A549 (cell line): ENCODE measurements around the gene AVPI1. TPM values are rescaled to one million over a fixed set of nuclear protein-coding genes. Genes with fewer than 3 reads are reported as not detected.

Experiments used
- ATAC-seq, 2 experiments: fragments of 200-7000 bp in 1 of 2; fragments of >200 bp in 1 of 2; cut with Nextera tagmentation in 1 of 2; cut with Tn5 transposase in 1 of 2; 3 replicates each; pipeline versions ENCODE4 v1.8.0 to v1.9.1; 2018 to 2020; ENCODE audit warnings: mild to moderate bottlenecking in 1 of 2, moderate library complexity in 1 of 2
- CTCF ChIA-PET: fragments of 300-600 bp; sonication (Branson Sonifier 250); formaldehyde crosslinking; extraction: SDS; loops from one replicate; lab custom pipeline; 2021; ENCODE audit warnings: antibody characterized with exemption, inconsistent platforms; lab: Yijun Ruan, JAX
- POLR2A ChIA-PET: fragments of 350-600 bp; formaldehyde crosslinking; extraction: SDS; loops from one replicate; lab custom pipeline; 2021; ENCODE audit warnings: antibody characterized with exemption, inconsistent platforms; lab: Yijun Ruan, JAX
- DNase-seq, 2 experiments: peaks; one replicate each; pipeline versions ENCODE4 v3.0.0 to v3.0.0-alpha.2; 2011 to 2016; ENCODE audit warnings: low read depth in 1 of 2, low spot score in 1 of 2
- FAIRE-seq: peaks from 2 replicates; lab custom pipeline; 2011; peaks lifted over from hg19 to GRCh38; lab: Jason Lieb, UNC
- H3K27ac ChIP-seq, 2 experiments: fragments of >200 bp; sonication (Bioruptor Twin); formaldehyde crosslinking; 3 replicates each; pipeline ENCODE4 v1.5.1; 2016 to 2017
- H3K4me1 ChIP-seq: fragments of >200 bp; sonication (Bioruptor Twin); formaldehyde crosslinking; 3 replicates; pipeline ENCODE4 v1.6.1; 2016
- H3K4me2 ChIP-seq: fragments of >200 bp; sonication (Bioruptor Twin); formaldehyde crosslinking; 3 replicates; pipeline ENCODE4 v1.6.1; 2016
- H3K4me3 ChIP-seq: fragments of >200 bp; sonication (Bioruptor Twin); formaldehyde crosslinking; 3 replicates; pipeline ENCODE4 v1.5.1; 2016
- H3K9me3 ChIP-seq: fragments of >200 bp; sonication (Bioruptor Twin); formaldehyde crosslinking; 3 replicates; pipeline ENCODE4 v1.6.1; 2016
- BHLHE40 ChIP-seq: IDR thresholded peaks from 2 replicates; pipeline ENCODE4 v1.6.1; 2012; ENCODE audit warnings: low read depth, low read length, inconsistent platforms
- CBX2 ChIP-seq: fragments of 200-600 bp; sonication (generic); IDR thresholded peaks from 2 replicates; pipeline ENCODE4 v1.6.1; 2016; ENCODE audit warnings: low read depth, mild to moderate bottlenecking, borderline replicate concordance
- EHF ChIP-seq: fragments of 250-450 bp; sonication (Bioruptor Pico); IDR thresholded peaks from 2 replicates; pipeline ENCODE4 v1.5.0; 2020; ENCODE audit warnings: mild to moderate bottlenecking
- ELK1 ChIP-seq: fragments of 150-350 bp; IDR thresholded peaks from 2 replicates; pipeline ENCODE4 v1.6.1; 2014; ENCODE audit warnings: low read depth, mild to moderate bottlenecking, low read length
- ESRRA ChIP-seq: fragments of 150-350 bp; IDR thresholded peaks from 2 replicates; pipeline ENCODE4 v1.6.1; 2014; ENCODE audit warnings: mild to moderate bottlenecking, low read length, borderline replicate concordance
- FOXS1 ChIP-seq: fragments of 250-450 bp; sonication (Bioruptor Pico); IDR thresholded peaks from 2 replicates; pipeline ENCODE4 v1.5.0; 2020; ENCODE audit warnings: mild to moderate bottlenecking, moderate library complexity
- GATA3 ChIP-seq: IDR thresholded peaks from 2 replicates; pipeline ENCODE4 v1.6.1; 2012; ENCODE audit warnings: borderline replicate concordance
- HDAC2 ChIP-seq: fragments of 200-600 bp; sonication (generic); IDR thresholded peaks from 2 replicates; pipeline ENCODE4 v1.6.1; 2016
- HEYL ChIP-seq: fragments of 250-450 bp; sonication (Bioruptor Pico); IDR thresholded peaks from 2 replicates; pipeline ENCODE4 v1.8.0; 2021; ENCODE audit warnings: mild to moderate bottlenecking, moderate library complexity
- HOXB5 ChIP-seq: fragments of 250-450 bp; sonication (Bioruptor Pico); IDR thresholded peaks from 2 replicates; pipeline ENCODE4 v1.5.0; 2020; ENCODE audit warnings: mild to moderate bottlenecking, moderate library complexity
- JUN ChIP-seq, 2 experiments: fragments of >200 bp; sonication (Bioruptor Twin); formaldehyde crosslinking; IDR thresholded peaks; 2 replicates in 1 of 2; 3 replicates in 1 of 2; pipeline ENCODE4 v1.6.1; 2016 to 2017
- KDM1A ChIP-seq: fragments of 200-600 bp; sonication (generic); IDR thresholded peaks from 2 replicates; pipeline ENCODE4 v1.6.1; 2016; ENCODE audit warnings: low read depth, mild to moderate bottlenecking
- PHF8 ChIP-seq: fragments of 200-600 bp; sonication (generic); IDR thresholded peaks from 2 replicates; pipeline ENCODE4 v1.6.1; 2016; ENCODE audit warnings: low read depth, mild to moderate bottlenecking, antibody characterized with exemption, moderate library complexity, borderline replicate concordance
- POLR2A ChIP-seq: IDR thresholded peaks from 2 replicates; pipeline ENCODE4 v1.6.1; 2012; ENCODE audit warnings: mild to moderate bottlenecking, low read length
- POLR2AphosphoS2 ChIP-seq: conservative IDR thresholded peaks from 2 replicates; pipeline ENCODE4 v1.6.1; 2012; ENCODE audit warnings: low read length, improper control_type of control experiment, inconsistent platforms
- RAD21 ChIP-seq, 2 experiments: fragments of >200 bp in 1 of 2; sonication (Bioruptor Twin) in 1 of 2; formaldehyde crosslinking in 1 of 2; IDR thresholded peaks in 1 of 2; conservative IDR thresholded peaks in 1 of 2; 2 replicates in 1 of 2; 3 replicates in 1 of 2; pipeline ENCODE4 v1.6.1; 2012 to 2018; ENCODE audit warnings: inconsistent platforms in 1 of 2
- RCOR1 ChIP-seq: fragments of 150-350 bp; IDR thresholded peaks from 2 replicates; pipeline ENCODE4 v1.6.1; 2014; ENCODE audit warnings: antibody characterized with exemption, low read length, low read depth
- REST ChIP-seq: fragments of 200-600 bp; sonication (generic); IDR thresholded peaks from 2 replicates; pipeline ENCODE4 v1.6.1; 2016; ENCODE audit warnings: antibody characterized with exemption, mild to moderate bottlenecking, moderate library complexity
- RFX5 ChIP-seq: fragments of 450-650 bp; IDR thresholded peaks from 2 replicates; pipeline ENCODE4 v1.7.1; 2014; ENCODE audit warnings: antibody characterized with exemption, mild to moderate bottlenecking, moderate library complexity
- TFCP2L1 ChIP-seq: fragments of 250-450 bp; sonication (Bioruptor Pico); IDR thresholded peaks from 2 replicates; pipeline ENCODE4 v1.5.0; 2021; ENCODE audit warnings: mild to moderate bottlenecking
- TP53 ChIP-seq: fragments of 250-450 bp; sonication (Bioruptor Pico); IDR thresholded peaks from 2 replicates; pipeline ENCODE4 v1.5.0; 2021; ENCODE audit warnings: mild to moderate bottlenecking, moderate library complexity
- USF2 ChIP-seq: fragments of 450-650 bp; IDR thresholded peaks from 2 replicates; pipeline ENCODE4 v1.6.1; 2014; ENCODE audit warnings: antibody characterized with exemption
- ZC3H11A ChIP-seq: fragments of 450-650 bp; IDR thresholded peaks from 2 replicates; pipeline ENCODE4 v1.6.1; 2014; ENCODE audit warnings: antibody characterized with exemption, mild to moderate bottlenecking
- ZFP36 ChIP-seq: fragments of 450-650 bp; IDR thresholded peaks from 2 replicates; pipeline ENCODE4 v1.6.1; 2014; ENCODE audit warnings: borderline replicate concordance; ENCODE audit not compliant: partially characterized antibody
- ZNF302 ChIP-seq: fragments of 250-450 bp; sonication (Bioruptor Pico); IDR thresholded peaks from 2 replicates; pipeline ENCODE4 v1.9.0; 2021; ENCODE audit warnings: inconsistent platforms, mild to moderate bottlenecking, moderate library complexity
- WGBS: methylation state at CpG from one replicate; pipeline ENCODE4 v1.1.6; 2017; ENCODE audit errors: missing lambda C conversion rate; 5-methylcytosine and 5-hydroxymethylcytosine counted together
- polyA minus RNA-seq: library from RNA; depleted of rRNA, polyadenylated mRNA; stranded (reverse); fragments of >200 nt; gene quantifications from 2 replicates; pipeline ENCODE4 v1.2.3, GENCODE V29; 2011; rRNA and poly(A)+ RNA removed
- polyA plus RNA-seq, 4 experiments: library from polyadenylated mRNA; depleted of rRNA in 3 of 4; stranded (reverse); fragments of >200 nt; fragmentation: RNase III in 1 of 4; extraction: RNeasy Plus Mini Kit Qiagen cat#74134 plus additional on column Dnase treatment in 1 of 4; gene quantifications; 2 replicates in 3 of 4; 3 replicates in 1 of 4; pipeline ENCODE4 v1.2.3, GENCODE V29; 2011 to 2017
- TF ChIP-seq, protein P1 (sequence below): fragments of >200 bp; sonication (Bioruptor Twin); formaldehyde crosslinking; IDR thresholded peaks from 2 replicates; pipeline ENCODE4 v1.6.1; 2016
- TF ChIP-seq, protein P2 (sequence below): IDR thresholded peaks from 2 replicates; pipeline ENCODE4 v1.6.1; 2012
- TF ChIP-seq, protein P3 (sequence below): fragments of 250-450 bp; sonication (Bioruptor Pico); IDR thresholded peaks from 2 replicates; pipeline ENCODE4 v1.5.0; 2021; ENCODE audit warnings: mild to moderate bottlenecking, moderate library complexity, borderline replicate concordance
- TF ChIP-seq, protein P4 (sequence below): fragments of 250-450 bp; sonication (Bioruptor Pico); IDR thresholded peaks from 2 replicates; pipeline ENCODE4 v1.5.0; 2020; ENCODE audit warnings: low read depth, mild to moderate bottlenecking, moderate library complexity

Gene AVPI1
- polyA plus RNA-seq (2011; rRNA removed): 48.7 and 64.1 TPM in 2 replicates
- polyA plus RNA-seq (2012; cell fraction: cytosol; rRNA removed): 66.1 and 88.3 TPM in 2 replicates
- polyA plus RNA-seq (2012; cell fraction: nucleus; rRNA removed): 77.6 and 78.7 TPM in 2 replicates
- polyA plus RNA-seq (2017; fragmentation: RNase III; extraction: RNeasy Plus Mini Kit Qiagen cat#74134 plus additional on column Dnase treatment): 58.4 to 72.3 TPM (median 70.3 TPM) in 3 replicates
- 41.9 and 47.2 TPM in 2 replicates for polyA minus RNA-seq

DNA sequence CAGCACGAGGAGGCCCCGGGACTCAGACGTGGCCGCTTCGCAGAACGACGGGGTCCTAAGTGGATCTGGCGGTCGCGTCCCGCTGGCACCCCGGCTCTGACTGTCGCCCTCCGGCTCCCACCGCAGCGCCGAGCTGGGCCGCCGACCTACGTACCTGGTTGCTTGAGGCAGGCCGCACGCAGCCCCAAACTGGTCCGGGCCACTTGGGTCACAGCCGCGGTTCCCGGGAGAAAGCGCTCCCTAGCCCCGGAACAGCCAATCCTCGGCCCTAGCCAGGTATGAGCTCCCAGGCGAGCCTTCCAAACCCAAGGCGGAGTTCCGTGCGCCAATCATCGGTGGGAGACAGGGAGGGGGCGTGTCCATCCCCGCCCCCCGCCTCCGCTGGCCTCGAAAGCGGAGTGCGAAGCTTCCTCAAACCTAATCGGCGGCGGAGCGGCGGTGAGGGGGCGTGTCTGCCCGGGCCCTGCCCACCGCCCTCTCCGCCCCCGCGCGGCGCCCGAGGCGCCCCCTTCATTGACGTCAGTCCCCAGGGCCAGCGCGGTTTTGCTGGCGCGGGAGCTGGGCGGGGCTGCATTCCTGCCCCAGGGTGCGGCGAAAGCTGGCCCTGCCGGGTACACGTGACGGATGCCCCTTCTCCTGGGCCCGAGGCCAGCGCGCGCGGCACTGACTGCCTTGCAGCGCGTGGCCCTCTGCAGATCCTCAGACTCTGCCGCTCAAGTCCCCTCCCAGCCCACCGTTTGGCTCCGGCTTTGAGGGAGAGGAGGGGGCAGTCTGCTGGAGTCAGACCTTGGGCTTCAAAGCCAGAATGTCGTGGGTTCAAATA is at the start of gene AVPI1:
AVPI1 (minus strand) TSS at position 280 of the 823 bp plus-strand sequence. CDS start 7,336 bp downstream, outside the sequence.
- FAIRE-seq (no peak), ATAC-seq (peak; percentile 78 to 87), DNase-seq (peak; percentile 95 to 99)
- H3K4me2 ChIP-seq: peak within 1 kb of the TSS; percentile 84
- H3K4me3 ChIP-seq: peak within 1 kb of the TSS; percentile 92
- peaks cover 62% of the 10 kb centered on the region for H3K4me1 ChIP-seq
- H3K27ac ChIP-seq: peak within 1 kb of the TSS; percentile 94
- CTCF ChIA-PET: interaction anchor here (0.8 to 37.6 kb wide), 11 partner anchors 9 to 115 kb away, joined by 3 to 1127 read pairs (median 5); partner anchors contain the start of genes ANKRD2, MARVELD1 and ZFYVE27
- no peaks in the 10 kb centered on the region for H3K9me3 ChIP-seq
- under 1% methylated on average over 19 of the region's 78 CpGs for WGBS
- POLR2A ChIA-PET: interaction anchor here (0.5 to 3.4 kb wide), 30 partner anchors 9 to 301 kb away, joined by 3 to 53 read pairs (median 4); partner anchors contain the start of genes MARVELD1, PI4K2A, RRP12 and UBTD1
- TF ChIP-seq RAD21 (conservative IDR thresholded peaks at IDR 0.05 in 1 of 2, IDR thresholded peaks at IDR 0.05 in 1 of 2) (no peak), REST (no peak), HOXB5 (peak; percentile 94), ZFP36 (no peak), BHLHE40 (peak; percentile 73), FOXS1 (peak; percentile 84; the same call in 1 of the 2 replicates), TFCP2L1 (CRISPR knock-in tag) (peak; percentile 85), RCOR1 (no peak), POLR2A (peak; percentile 84), GATA3 (peak; percentile 90), ZNF302 (peak; percentile 25; the same call in 1 of the 2 replicates), HDAC2 (no peak), ZC3H11A (no peak), EHF (CRISPR knock-in tag) (peak; percentile 91), ESRRA (no peak), ELK1 (no peak), RFX5 (no peak), HEYL (CRISPR knock-in tag) (no peak), KDM1A (no peak), USF2 (peak; percentile 88), CBX2 (no peak), TP53 (CRISPR knock-in tag) (peak; percentile 88), PHF8 (peak; percentile 82), JUN (IDR thresholded peaks at IDR 0.05) (peak; percentile 81 to 90), POLR2AphosphoS2 (no peak)
- TF ChIP-seq, protein P1, sequence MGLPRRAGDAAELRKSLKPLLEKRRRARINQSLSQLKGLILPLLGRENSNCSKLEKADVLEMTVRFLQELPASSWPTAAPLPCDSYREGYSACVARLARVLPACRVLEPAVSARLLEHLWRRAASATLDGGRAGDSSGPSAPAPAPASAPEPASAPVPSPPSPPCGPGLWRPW: no peak
- TF ChIP-seq, protein P2, sequence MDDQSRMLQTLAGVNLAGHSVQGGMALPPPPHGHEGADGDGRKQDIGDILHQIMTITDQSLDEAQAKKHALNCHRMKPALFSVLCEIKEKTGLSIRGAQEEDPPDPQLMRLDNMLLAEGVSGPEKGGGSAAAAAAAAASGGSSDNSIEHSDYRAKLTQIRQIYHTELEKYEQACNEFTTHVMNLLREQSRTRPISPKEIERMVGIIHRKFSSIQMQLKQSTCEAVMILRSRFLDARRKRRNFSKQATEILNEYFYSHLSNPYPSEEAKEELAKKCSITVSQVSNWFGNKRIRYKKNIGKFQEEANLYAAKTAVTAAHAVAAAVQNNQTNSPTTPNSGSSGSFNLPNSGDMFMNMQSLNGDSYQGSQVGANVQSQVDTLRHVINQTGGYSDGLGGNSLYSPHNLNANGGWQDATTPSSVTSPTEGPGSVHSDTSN: peak; percentile 62; the same call in 1 of the 2 replicates
- TF ChIP-seq, protein P3, sequence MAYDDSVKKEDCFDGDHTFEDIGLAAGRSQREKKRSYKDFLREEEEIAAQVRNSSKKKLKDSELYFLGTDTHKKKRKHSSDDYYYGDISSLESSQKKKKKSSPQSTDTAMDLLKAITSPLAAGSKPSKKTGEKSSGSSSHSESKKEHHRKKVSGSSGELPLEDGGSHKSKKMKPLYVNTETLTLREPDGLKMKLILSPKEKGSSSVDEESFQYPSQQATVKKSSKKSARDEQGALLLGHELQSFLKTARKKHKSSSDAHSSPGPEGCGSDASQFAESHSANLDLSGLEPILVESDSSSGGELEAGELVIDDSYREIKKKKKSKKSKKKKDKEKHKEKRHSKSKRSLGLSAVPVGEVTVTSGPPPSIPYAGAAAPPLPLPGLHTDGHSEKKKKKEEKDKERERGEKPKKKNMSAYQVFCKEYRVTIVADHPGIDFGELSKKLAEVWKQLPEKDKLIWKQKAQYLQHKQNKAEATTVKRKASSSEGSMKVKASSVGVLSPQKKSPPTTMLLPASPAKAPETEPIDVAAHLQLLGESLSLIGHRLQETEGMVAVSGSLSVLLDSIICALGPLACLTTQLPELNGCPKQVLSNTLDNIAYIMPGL (CRISPR knock-in tag): peak; percentile 85
- TF ChIP-seq, protein P4, sequence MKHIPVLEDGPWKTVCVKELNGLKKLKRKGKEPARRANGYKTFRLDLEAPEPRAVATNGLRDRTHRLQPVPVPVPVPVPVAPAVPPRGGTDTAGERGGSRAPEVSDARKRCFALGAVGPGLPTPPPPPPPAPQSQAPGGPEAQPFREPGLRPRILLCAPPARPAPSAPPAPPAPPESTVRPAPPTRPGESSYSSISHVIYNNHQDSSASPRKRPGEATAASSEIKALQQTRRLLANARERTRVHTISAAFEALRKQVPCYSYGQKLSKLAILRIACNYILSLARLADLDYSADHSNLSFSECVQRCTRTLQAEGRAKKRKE (CRISPR knock-in tag): peak; percentile 95
